ENCODE data around the gene PI4KB.

The PI4KB gene

GRCh38 chr1:151315565-151316235, 11.5 kb downstream of the PI4KB start:
- TF ChIP-seq CTCF (IDR thresholded peaks at IDR 0.05; ENCODE audit: borderline replicate concordance, insufficient read depth, low read depth, low read length), result no peak
- no peak overlapping the region for H3K4me3 ChIP-seq (ENCODE audit: low read depth, low read length)

GRCh38 chr1:151314137-151314875, 12.9 kb downstream of the PI4KB start:
- H3K4me3 ChIP-seq (ENCODE audit: low read depth, low read length), result no peak overlapping the region
- TF ChIP-seq CTCF (IDR thresholded peaks at IDR 0.05; ENCODE audit: borderline replicate concordance, insufficient read depth, low read depth, low read length), result no peak

- no peak for TF ChIP-seq CTCF (IDR thresholded peaks at IDR 0.05; ENCODE audit: borderline replicate concordance, insufficient read depth, low read depth, low read length)
- no peak overlapping the region for H3K4me3 ChIP-seq (ENCODE audit: low read depth, low read length)
These were observed 13.7 kb downstream of the PI4KB start for GRCh38 chr1:151313501-151313900.

- no peak for TF ChIP-seq CTCF (IDR thresholded peaks at IDR 0.05; ENCODE audit: borderline replicate concordance, insufficient read depth, low read depth, low read length)
These were observed 14.4 kb downstream of the PI4KB start for GRCh38 chr1:151312826-151313225.

GRCh38 chr1:151312411-151312810, 14.8 kb downstream of the PI4KB start:
- H3K4me3 ChIP-seq (ENCODE audit: low read depth, low read length), result no peak overlapping the region
- TF ChIP-seq CTCF (IDR thresholded peaks at IDR 0.05; ENCODE audit: borderline replicate concordance, insufficient read depth, low read depth, low read length), result no peak

More at GRCh38 chr1:151312826-151313225, 14.4 kb downstream of the PI4KB start:
- no peak overlapping the region for H3K4me3 ChIP-seq (ENCODE audit: low read depth, low read length)

- TF ChIP-seq CTCF (IDR thresholded peaks at IDR 0.05; ENCODE audit: borderline replicate concordance, insufficient read depth, low read depth, low read length), result no peak
- H3K4me3 ChIP-seq (ENCODE audit: low read depth, low read length), result no peak overlapping the region
These were observed 15.5 kb downstream of the PI4KB start for GRCh38 chr1:151311589-151312331.

Measured in GM12875 (cell line).